HAP-1 (cell line): ENCODE results near the gene MRPL14.
A peak's percentile ranks its signal among the peaks of the same experiment; 100 is the strongest.

Experiments used
- DNase-seq, 2 experiments: peaks; one replicate each; pipeline ENCODE4 v3.0.0-alpha.2; 2016 to 2020; ENCODE audit warnings: low spot score in 2 of 2
- H3K27me3 ChIP-seq: fragments of 250-450 bp; sonication (Bioruptor Pico); 2 replicates; pipeline ENCODE4 v1.5.1; 2020; ENCODE audit warnings: low read depth, mild to moderate bottlenecking, moderate library complexity
- H3K36me3 ChIP-seq: fragments of 250-450 bp; sonication (Bioruptor Pico); replicated peaks from 2 replicates; pipeline ENCODE4 v1.5.1; 2020; ENCODE audit warnings: mild to moderate bottlenecking
- H3K4me1 ChIP-seq: fragments of 250-450 bp; sonication (Bioruptor Pico); 2 replicates; pipeline ENCODE4 v1.5.1; 2020; ENCODE audit warnings: mild to moderate bottlenecking
- H3K4me3 ChIP-seq: fragments of 250-450 bp; sonication (Bioruptor Pico); 2 replicates; pipeline ENCODE4 v1.5.1; 2020; ENCODE audit warnings: mild to moderate bottlenecking, moderate library complexity
- H3K9me3 ChIP-seq: fragments of 250-450 bp; sonication (Bioruptor Pico); 2 replicates; pipeline ENCODE4 v1.5.1; 2020; ENCODE audit warnings: mild to moderate bottlenecking, moderate library complexity
- in situ Hi-C: fragments of 300-500 bp; cut with MboI; formaldehyde crosslinking; loops from 3 replicates; pipeline ENCODE4 v1.14.3; 2020; ENCODE audit warnings: low sequenced_read_pairs, inconsistent platforms, mixed read lengths

MRPL14 gene

GRCh38 chr6:44143731-44144130 lies 16.5 kb upstream of the MRPL14 start:
- H3K27me3 ChIP-seq = no peaks in the 10 kb centered on the region
- DNase-seq = no peak
- no peaks in the 10 kb centered on the region for H3K9me3 ChIP-seq
- no peaks in the 10 kb centered on the region for H3K4me1 ChIP-seq
- in situ Hi-C loops = no loop called here
- no peak overlapping the region for H3K4me3 ChIP-seq
- H3K36me3 ChIP-seq = 0 out of 2 replicates have a peak, but pooled peaks cover under 1% of the 10 kb centered on the region

DNA sequence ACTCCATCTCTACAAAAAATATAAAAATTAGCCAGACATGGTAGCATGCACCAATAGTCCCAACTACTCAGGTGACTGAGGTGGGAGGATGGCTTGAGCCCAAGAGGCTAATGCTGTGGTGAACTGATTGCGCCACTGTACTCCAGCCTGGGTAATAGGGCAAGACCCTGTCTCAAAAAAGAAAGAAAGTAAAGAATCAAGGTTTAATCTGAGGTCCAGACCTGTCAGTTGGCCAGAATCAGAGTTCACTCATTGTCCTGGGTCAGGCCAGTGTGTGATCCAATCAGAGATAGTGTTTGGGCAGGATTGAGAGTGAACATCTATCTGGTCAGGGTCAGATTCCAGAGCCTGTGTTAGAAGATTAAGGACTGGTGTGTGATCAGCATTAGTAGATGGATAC lies 15.6 kb upstream of the MRPL14 start:
- DNase-seq = no peak
- H3K9me3 ChIP-seq = no peaks in the 10 kb centered on the region
- no peaks in the 10 kb centered on the region for H3K4me1 ChIP-seq
- in situ Hi-C loops = no loop called here
- no peaks in the 10 kb centered on the region for H3K27me3 ChIP-seq
- no peaks in the 10 kb centered on the region for H3K36me3 ChIP-seq
- no peak overlapping the region for H3K4me3 ChIP-seq

GRCh38 chr6:44139351-44139743 lies 12.1 kb upstream of the MRPL14 start:
- in situ Hi-C loops = no loop called here
- H3K4me1 ChIP-seq = no peaks in the 10 kb centered on the region
- no peaks in the 10 kb centered on the region for H3K27me3 ChIP-seq
- no peak overlapping the region for H3K4me3 ChIP-seq
- DNase-seq = no peak
- no peaks in the 10 kb centered on the region; the same call in 1 of the 2 replicates for H3K36me3 ChIP-seq
- no peaks in the 10 kb centered on the region for H3K9me3 ChIP-seq

DNA sequence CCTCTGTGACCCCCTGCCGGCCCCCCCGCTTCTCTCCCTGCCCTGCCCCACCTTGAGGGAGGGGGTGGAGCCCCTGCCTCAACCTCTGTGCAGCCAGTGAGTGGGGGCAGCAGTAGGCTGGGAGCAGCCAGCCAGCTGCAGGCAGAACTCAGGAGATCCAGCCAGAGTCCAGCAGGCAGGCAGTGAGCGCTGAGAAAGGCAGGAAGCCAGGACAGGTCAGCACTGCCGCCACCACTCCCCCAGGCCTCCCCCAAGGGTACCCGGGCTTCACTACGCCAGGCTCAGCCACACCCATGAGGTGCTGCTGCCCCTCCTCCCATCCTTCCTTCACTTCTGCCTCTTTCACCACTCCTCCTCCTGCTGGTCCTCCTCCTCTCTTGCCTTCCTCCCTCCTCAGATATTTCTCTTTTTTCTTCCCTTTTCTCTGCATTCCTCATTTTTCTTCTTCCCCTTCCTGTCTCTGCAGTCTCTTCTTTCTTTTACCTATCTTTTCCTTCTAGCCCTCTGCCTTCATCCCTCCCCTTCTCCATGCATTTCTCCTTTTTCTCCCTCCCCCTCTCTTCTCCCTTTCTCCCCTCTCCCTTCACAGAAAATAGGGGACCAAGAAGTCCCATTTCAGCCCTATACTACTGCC lies 11.6 kb upstream of the MRPL14 start:
- H3K4me1 ChIP-seq = no peaks in the 10 kb centered on the region
- H3K36me3 ChIP-seq = no peaks in the 10 kb centered on the region; the same call in 1 of the 2 replicates
- H3K4me3 ChIP-seq = no peak overlapping the region
- no peak for DNase-seq
- no peaks in the 10 kb centered on the region for H3K9me3 ChIP-seq
- in situ Hi-C loops = no loop called here
- no peaks in the 10 kb centered on the region for H3K27me3 ChIP-seq

- no peaks in the 10 kb centered on the region; the same call in none of the 2 replicates for H3K4me1 ChIP-seq
- H3K36me3 ChIP-seq = no peaks in the 10 kb centered on the region; the same call in 1 of the 2 replicates
- in situ Hi-C loops = no loop called here
- no peak for DNase-seq
- H3K9me3 ChIP-seq = no peaks in the 10 kb centered on the region
- no peaks in the 10 kb centered on the region for H3K27me3 ChIP-seq
- no peak overlapping the region for H3K4me3 ChIP-seq
These were observed 8.6 kb upstream of the MRPL14 start for GRCh38 chr6:44135875-44136274.

DNA sequence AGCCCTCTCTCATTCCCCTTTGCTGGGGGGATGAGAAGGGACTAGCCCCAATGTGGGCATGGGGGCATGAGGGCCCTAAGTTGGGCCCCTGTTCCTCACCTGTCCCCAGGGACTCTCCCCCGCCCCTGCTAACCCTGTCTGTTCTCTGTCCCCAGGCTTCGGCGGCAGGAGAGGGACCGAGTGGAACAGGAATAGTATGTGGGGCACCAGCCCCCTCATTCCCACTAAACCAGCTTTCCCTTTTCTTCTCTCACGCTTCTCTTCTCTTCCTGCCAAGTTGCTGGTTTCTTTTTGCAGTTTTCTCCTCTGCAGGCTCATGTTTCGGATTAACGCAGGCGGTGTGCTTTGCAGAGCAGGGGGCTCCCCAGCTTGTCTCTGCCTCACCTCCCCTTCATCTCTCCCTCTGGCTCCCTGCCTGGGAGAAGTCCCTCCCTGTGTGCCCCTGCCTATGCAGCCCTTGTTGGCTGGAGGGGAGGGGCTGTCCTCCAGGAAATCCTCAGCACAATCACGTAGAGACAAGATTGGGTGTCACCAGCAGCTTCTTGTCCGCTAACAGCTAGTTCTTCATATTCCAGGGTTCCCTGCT lies 8.0 kb upstream of the MRPL14 start:
- Histone ChIP-seq H3K4me1 (no peaks in the 10 kb centered on the region; the same call in none of the 2 replicates), H3K4me3 (no peak overlapping the region), H3K9me3 (no peaks in the 10 kb centered on the region), H3K36me3 (no peaks in the 10 kb centered on the region; the same call in 1 of the 2 replicates), H3K27me3 (no peaks in the 10 kb centered on the region)
- in situ Hi-C loops = no loop called here
- DNase-seq = no peak

DNA sequence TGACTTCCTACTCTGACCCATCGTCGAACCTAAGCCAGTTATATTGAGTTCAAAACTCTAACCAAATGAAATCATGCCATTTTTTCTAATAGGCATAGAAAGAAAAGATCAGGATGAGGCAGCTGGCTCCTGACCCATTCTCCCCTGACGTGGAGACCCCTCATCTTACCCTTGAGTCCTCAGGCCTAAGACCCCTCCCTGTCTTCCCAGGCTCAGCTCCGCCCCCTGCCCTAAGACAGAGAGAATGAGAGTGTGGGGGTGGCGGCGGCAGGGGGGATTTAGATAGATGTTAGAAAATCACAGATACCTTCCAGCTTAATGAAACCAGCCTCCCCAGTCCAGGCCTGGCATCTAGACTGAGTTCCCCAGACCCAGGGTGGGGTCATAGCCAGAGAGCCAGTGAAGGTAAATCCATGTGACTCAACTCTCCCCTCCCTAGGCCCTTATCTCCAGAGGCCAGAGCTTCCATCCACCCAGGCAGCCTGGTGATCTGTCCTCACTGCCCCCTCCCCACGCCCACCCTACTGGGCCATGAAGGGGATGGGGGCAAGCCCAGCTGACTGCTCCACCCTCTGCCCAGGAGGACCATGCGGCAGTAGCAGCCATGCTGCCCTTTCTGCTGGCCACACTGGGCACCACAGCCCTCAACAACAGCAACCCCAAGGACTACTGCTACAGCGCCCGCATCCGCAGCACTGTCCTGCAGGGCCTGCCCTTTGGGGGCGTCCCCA lies 6.9 kb upstream of the MRPL14 start:
- DNase-seq = no peak
- Histone ChIP-seq H3K9me3 (no peaks in the 10 kb centered on the region), H3K36me3 (no peaks in the 10 kb centered on the region; the same call in 1 of the 2 replicates), H3K4me1 (no peaks in the 10 kb centered on the region; the same call in none of the 2 replicates), H3K4me3 (no peak overlapping the region), H3K27me3 (no peaks in the 10 kb centered on the region)
- in situ Hi-C loops = no loop called here

- Histone ChIP-seq H3K9me3 (no peaks in the 10 kb centered on the region), H3K27me3 (no peaks in the 10 kb centered on the region), H3K4me3 (no peak overlapping the region), H3K36me3 (no peaks in the 10 kb centered on the region; the same call in 1 of the 2 replicates), H3K4me1 (peaks cover 6% of the 10 kb centered on the region)
- in situ Hi-C loops = no loop called here
- DNase-seq = peak; percentile 28 to 73
These were observed 6.0 kb upstream of the MRPL14 start for GRCh38 chr6:44133003-44133931.

GRCh38 chr6:44132476-44132875 lies 5.2 kb upstream of the MRPL14 start:
- peaks cover 7% of the 10 kb centered on the region for H3K4me1 ChIP-seq
- in situ Hi-C loops = no loop called here

GRCh38 chr6:44131892-44132291 lies 4.6 kb upstream of the MRPL14 start:
- H3K36me3 ChIP-seq = no peaks in the 10 kb centered on the region; the same call in 1 of the 2 replicates
- no peak for DNase-seq

More at GRCh38 chr6:44132476-44132875, 5.2 kb upstream of the MRPL14 start:
- H3K36me3 ChIP-seq = no peaks in the 10 kb centered on the region; the same call in 1 of the 2 replicates
- no peaks in the 10 kb centered on the region for H3K9me3 ChIP-seq
- no peak overlapping the region for H3K4me3 ChIP-seq
- H3K27me3 ChIP-seq = no peaks in the 10 kb centered on the region
- DNase-seq = no peak

DNA sequence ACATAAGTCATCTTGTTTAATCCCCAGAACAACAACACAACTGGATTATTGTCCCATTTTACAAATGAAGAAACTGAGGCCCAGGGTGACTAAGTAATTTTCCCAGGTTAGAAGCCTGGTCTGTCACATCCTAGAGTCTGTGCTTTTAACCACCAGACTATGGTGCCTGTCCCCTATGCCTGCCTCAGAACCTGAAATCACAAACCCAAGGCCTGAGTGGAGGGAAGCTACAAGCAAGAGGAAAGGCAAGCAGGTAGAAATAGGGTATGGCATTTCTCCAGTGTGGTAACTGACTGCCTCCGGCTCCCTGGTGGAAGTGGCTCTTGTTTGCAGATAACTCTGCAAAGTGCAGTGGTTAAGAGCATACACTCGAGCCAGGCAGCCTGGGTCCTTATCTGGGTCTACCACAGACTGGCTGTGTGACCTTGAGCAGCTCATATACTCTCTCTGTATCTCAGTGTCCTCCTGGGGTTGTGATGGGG lies 2.6 kb upstream of the MRPL14 start:
- Histone ChIP-seq H3K4me1 (peaks cover 16% of the 10 kb centered on the region), H3K4me3 (no peak overlapping the region)
- in situ Hi-C loops = no loop called here

More at GRCh38 chr6:44131892-44132291, 4.6 kb upstream of the MRPL14 start:
- Histone ChIP-seq H3K27me3 (no peaks in the 10 kb centered on the region), H3K9me3 (no peaks in the 10 kb centered on the region), H3K4me3 (no peak overlapping the region), H3K4me1 (peaks cover 7% of the 10 kb centered on the region)
- in situ Hi-C loops = no loop called here

GRCh38 chr6:44128020-44128917 lies 1.0 kb upstream of the MRPL14 start:
- Histone ChIP-seq H3K4me1 (peaks cover 30% of the 10 kb centered on the region), H3K27me3 (no peaks in the 10 kb centered on the region), H3K4me3 (peak overlapping the region; percentile 82), H3K9me3 (no peaks in the 10 kb centered on the region), H3K36me3 (peaks cover 7% of the 10 kb centered on the region)
- DNase-seq = peak in 1 of 2 experiments; percentile 64
- in situ Hi-C loops = no loop called here

More for the DNA sequence above, 2.6 kb upstream of the MRPL14 start:
- no peak for DNase-seq
- Histone ChIP-seq H3K36me3 (no peaks in the 10 kb centered on the region; the same call in none of the 2 replicates), H3K27me3 (no peaks in the 10 kb centered on the region), H3K9me3 (no peaks in the 10 kb centered on the region)
